HG03378 (cell line): Measurements from ENCODE around the gene OAS2.

ENCODE experiments used
- ATAC-seq: cut with Tn5 transposase; IDR thresholded peaks from one replicate; pipeline ENCODE4 v1.9.1; 2021; ENCODE audit warnings: mild to moderate bottlenecking, moderate library complexity; ENCODE audit not compliant: unreplicated experiment

The OAS2 gene

DNA sequence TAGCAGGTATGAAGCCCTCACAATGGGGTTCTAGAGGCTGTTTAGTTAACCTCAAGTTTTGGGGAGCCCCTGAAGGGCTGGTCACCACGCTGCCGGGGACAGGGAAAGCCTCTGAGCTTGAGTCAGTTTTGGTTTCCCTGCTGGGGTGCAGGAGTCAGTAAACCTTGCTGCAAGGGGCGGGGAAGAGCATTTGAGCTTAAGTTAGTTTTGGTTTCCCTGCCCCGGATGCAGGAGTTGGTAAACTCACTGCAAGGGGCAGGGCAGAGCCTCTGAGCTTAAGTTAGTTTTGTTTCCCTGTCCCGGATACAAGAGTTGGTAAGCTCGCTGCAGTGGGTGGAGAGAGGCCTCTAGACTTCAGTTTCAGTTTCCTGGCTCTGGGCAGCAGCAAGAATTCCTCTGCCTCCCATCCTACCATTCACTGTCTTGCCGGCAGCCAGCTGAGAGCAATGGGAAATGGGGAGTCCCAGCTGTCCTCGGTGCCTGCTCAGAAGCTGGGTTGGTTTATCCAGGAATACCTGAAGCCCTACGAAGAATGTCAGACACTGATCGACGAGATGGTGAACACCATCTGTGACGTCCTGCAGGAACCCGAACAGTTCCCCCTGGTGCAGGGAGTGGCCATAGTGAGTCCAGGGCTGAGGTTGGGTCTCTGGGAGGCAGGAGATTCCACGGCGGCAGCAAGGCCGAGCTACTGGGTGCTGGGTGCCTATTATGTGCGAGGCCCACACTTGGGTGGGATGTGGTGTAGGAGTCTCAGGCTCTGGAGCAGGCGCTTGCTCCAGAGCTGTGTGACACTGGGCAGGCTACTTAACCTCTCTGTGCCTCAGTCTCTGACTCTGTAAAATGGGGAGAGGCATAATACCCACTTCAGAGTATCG is at the start of gene OAS2:
Gene OAS2 (plus strand): TSS at position 357 of the 878 bp plus-strand sequence. CDS start 90 bp downstream, at position 447.
- peak; percentile 92 for ATAC-seq

DNA sequence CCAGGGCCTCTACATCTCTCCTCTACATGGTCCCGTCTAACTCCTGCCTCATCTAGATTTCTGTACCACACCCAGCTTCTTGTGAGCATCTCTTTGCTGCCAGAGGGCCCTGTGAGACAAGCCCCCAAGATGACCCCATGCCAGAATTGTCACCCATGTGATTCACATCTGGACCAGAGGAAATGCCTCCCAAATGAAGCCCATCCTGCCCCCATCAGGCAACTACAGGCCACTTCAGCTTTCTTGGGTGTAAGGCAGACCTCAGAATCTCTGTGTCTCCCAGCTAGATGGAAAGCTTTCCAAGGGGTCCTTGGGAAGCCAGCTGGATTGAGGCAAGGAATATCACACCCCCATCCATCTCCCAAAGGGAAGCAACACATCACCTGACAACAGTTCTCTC is 49.3 kb upstream of the OAS2 start:
- no peak for ATAC-seq

DNA sequence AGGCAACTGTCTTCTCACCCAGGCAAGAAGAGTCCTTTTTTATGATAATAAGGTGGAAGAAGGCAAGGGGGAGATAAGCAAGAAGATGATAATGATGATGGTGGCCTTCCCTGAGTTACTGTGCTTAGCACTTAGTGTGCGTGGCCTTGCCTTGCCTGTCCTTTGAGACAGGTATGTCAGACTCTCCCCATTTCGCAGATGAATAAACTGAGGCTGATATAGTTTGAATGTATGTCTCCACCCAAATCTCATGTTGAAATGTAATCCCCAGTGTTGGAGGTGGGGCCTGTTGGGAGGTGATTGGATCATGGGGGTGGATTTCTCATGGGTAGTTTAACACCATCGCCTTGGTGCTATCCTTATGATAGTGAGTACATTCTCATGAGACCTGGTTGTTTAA is 48.6 kb upstream of the OAS2 start:
- no peak for ATAC-seq

DNA sequence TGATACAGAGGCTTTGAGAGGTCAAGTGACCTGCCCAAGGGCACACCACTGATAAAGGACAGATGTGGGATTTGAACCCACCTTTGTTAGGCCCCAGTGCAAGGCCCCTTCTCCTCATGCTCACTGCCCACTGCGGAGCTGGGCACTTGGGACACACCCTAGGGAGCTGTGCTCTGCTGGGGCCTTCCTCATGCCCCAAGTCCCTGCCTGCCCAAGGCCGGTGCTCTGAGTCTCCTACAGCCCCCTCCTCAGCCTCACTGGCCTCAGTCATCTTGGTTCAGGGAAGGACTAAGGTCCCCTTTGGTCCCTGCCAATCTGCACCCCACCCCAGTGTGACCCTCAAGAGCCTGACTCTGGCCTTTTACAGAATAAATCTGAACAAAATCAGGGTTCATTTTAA is 48.0 kb upstream of the OAS2 start:
- ATAC-seq, result no peak

DNA sequence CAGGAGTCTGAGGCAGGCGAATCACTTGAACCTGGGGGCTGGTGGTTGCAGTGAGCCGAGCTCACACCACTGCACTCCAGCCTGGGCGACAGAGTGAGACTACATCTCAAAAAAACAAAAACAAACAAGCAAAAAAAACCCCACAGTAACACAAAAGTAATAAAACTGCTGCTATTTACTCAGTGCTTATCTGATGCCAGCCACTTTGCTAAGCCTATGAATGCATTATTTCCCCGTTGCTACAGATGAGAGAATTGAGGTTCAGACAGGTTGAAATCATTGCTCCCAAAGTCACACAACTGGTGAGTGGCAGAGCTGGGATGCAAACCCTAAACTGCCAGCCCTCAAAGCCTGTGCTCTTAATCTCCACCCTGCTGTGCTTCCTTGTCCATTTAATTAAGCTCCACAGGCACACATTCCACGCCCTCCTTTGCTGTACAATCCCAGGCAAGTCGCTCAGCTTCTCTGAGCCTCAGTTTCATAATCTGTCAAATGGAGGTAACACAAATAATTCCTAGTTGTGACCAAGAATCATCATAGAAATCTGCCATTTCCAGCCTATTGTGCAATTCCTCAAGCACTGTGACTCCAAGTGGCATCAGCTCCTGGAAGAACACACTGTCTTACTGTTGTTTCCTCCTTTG is 45.7 kb upstream of the OAS2 start:
- ATAC-seq, result no peak

GRCh38 chr12:112933129-112933505 is 45.2 kb upstream of the OAS2 start:
- ATAC-seq, result no peak

DNA sequence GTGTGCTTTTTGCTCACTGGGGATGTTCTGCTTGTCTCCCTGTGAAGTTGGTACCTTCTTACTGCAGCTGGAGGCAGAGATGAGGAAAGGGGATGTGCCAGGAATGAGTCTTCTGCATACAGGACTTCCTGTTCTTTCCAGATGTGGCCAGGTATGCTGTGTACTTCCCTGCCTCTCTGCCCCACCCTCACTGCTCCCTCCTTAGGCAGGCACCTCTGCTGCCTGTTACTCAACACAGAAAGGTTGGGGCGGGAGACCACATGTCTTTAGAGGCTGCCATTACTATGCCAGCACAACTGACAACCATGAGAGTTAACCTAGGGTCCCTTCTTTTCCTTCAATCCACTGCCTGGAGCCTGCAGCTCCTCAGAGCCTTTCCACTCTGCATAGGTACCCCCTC is 42.1 kb upstream of the OAS2 start:
- no peak for ATAC-seq

DNA sequence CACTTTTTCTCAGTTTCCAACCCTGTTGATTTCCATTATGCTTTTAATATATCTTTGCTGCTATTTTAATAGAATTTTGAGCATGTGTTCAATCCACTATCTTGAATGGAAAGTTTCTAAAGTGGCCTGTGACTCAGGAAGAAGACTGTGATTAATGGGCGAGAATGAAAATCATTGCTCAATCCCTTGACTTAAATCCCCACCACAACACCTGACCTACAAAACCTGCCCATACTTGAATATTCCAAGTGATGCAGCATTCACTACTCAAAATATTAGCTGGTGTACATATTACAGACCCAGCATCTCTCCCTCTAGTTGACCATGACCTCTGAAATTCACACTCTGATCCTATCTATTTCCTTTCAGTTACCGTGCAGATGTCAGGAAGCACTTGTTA is 41.4 kb upstream of the OAS2 start:
- ATAC-seq, result no peak

GRCh38 chr12:112937741-112938719 is 40.3 kb upstream of the OAS2 start, which contains the start of gene OAS3:
OAS3 (plus strand) TSS chr12:112938474; CDS start chr12:112938531, 57 bp downstream.
- ATAC-seq, result no peak

DNA sequence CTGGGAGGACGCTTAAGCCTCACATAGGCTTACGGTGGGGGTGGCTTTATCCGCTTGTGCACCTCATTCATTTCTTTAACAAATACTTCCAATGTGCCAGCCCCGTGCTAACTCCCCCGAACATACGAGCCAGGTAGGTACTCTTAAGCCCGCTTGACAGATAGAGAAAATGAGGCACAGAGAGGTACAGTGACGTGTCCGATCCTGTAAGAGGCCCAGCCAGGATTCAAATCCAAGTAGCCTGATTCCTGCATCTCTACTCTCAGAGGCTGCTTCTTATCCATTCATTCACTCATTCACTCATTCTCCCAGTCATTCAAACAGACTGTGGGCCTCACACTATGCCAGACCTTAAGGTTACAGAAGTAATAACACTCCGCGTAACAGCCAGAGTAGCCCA is 39.6 kb upstream of the OAS2 start:
- no peak for ATAC-seq

GRCh38 chr12:112939761-112940381 is 38.4 kb upstream of the OAS2 start:
- ATAC-seq, result peak; percentile 68

DNA sequence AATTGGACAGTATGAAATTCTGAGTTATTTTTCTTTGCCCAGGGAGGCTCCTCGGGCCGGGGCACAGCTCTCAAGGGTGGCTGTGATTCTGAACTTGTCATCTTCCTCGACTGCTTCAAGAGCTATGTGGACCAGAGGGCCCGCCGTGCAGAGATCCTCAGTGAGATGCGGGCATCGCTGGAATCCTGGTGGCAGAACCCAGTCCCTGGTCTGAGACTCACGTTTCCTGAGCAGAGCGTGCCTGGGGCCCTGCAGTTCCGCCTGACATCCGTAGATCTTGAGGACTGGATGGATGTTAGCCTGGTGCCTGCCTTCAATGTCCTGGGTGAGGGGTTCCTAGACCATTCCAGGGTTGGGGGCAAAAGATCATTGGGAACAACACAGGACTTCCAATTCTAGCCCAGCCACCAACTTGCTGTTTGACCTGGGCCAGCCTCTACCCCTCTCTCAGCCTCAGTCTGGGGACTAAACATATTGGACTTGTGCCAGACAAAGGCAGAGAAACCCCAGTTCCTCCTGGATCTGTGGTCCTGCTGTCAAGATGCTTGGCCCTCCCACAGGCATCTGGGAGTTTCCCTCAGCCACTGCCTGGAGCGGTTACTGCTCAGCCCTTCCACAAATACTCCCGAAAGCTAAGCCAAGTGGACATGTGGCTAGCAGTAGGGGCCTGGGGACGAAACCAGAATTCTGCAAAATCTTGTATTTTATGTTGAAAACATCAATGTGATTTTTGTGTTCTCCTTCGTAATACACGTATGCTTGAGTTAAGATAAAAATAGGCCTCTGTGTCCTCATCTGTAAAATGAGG is 36.6 kb upstream of the OAS2 start:
- no peak for ATAC-seq

DNA sequence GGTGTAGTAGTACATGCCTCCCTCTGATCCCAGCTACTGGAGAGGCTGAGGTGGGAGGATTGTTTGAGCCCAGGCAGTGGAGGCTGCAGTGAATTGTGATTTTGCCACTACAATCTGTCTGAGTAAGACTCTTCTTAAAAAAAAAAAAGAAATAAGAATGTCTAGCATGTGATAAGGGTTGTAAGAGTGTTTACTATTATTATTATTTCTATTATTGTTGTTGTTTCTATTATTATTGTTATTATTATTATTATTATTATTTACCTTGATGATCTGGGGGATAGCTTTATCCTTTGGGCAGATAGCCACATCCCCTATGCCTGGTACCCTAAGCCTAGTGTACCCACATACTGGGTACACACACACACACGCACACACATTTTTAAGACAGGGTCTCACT is 35.7 kb upstream of the OAS2 start:
- ATAC-seq, result no peak

DNA sequence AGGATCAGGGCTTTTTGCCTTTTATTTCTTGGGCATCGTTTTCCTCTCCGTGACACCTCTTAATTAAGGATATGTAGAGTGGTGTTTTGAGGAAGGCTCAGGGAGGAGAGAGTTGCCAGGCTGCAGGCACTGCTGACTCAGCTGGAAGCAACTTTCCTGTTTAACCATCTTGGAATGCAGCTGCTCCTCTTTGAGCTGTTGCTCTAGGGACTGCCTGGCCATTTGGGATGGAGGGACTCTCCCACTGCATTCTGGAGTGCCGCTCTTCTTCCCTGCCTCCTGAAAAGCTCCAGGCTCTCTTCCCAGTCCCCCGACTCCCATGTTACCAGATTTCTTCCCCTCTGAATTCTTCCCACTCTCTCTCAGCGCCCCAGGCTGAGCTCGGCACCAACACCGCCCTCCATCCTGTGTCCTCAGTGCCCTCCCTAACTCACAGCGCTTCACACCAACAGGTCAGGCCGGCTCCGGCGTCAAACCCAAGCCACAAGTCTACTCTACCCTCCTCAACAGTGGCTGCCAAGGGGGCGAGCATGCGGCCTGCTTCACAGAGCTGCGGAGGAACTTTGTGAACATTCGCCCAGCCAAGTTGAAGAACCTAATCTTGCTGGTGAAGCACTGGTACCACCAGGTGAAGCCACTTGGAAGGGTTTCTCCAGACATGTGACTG is 34.2 kb upstream of the OAS2 start:
- ATAC-seq, result no peak

DNA sequence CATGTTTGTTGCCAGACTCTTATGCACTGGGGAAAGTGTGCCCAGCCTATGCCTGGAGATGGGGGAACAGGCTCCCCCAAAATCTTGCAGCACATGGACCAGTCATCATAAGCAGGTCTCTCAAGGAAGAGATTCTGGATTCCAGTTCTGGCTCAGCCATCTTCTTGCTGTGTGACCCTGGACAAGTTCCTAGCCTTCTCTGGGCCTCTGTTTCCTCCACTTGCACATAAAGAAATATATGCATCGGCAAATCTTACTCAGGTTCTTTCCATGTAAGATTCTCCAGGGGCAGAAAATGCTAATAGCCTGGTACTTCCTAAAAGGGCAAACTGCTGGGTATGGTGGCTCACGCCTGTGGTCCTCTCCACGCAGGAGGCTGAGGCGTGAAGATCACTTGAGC is 32.8 kb upstream of the OAS2 start:
- ATAC-seq, result no peak

DNA sequence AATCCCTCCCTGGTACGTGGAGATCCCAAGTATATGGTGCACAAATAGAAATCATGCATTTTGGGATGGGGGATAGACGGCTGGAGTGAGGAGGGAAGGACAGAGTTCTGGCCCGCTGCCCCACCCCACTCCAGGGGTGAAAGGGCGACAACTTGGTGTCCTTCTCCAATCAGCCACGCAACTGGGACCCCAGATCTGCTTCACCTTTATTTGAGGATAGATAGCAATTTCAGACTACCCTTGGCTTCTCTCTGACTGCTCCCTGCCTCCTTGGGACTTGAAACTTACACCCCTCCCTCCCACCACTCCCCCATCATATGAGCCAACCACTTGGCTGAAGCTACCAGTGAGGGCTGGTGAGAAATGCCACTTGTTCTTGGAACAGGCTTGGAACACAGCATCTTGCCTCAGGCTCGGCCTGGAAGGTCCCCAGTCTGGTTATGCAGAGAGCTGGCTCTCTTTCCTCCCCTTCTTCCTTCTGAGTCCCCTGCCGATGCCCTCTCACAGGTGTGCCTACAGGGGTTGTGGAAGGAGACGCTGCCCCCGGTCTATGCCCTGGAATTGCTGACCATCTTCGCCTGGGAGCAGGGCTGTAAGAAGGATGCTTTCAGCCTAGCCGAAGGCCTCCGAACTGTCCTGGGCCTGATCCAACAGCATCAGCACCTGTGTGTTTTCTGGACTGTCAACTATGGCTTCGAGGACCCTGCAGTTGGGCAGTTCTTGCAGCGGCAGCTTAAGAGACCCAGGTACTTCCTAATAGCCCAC is 31.9 kb upstream of the OAS2 start:
- ATAC-seq, result no peak

- no peak for ATAC-seq
Measured at GRCh38 chr12:112947314-112947713, 31.0 kb upstream of the OAS2 start.

DNA sequence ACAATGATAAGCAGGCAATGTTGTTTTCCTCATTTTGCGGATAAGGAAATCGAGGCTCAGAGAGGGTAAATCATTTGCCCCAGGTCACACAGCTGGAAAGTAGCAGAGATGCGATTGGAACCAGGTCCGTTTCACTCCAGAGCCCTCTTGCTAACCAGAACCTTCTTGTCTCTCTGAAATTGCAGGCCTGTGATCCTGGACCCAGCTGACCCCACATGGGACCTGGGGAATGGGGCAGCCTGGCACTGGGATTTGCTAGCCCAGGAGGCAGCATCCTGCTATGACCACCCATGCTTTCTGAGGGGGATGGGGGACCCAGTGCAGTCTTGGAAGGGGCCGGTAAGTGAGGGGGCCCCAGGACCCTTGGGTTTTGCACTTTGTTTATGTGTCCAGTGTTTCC is 30.6 kb upstream of the OAS2 start:
- no peak for ATAC-seq

- no peak for ATAC-seq
Measured at GRCh38 chr12:112948806-112949205, 29.5 kb upstream of the OAS2 start.
